Measurements from ENCODE around the gene CHURC1. TPM values are rescaled to one million over a fixed set of nuclear protein-coding genes. Genes with fewer than 3 reads are reported as not detected.

Gene CHURC1
- polyA plus RNA-seq (2013, experiment 1 of 2; ENCODE audit: insufficient read length) = 59.9 TPM
- 57.9 TPM for polyA plus RNA-seq (2013, experiment 2 of 2; ENCODE audit: insufficient read length)

DNA sequence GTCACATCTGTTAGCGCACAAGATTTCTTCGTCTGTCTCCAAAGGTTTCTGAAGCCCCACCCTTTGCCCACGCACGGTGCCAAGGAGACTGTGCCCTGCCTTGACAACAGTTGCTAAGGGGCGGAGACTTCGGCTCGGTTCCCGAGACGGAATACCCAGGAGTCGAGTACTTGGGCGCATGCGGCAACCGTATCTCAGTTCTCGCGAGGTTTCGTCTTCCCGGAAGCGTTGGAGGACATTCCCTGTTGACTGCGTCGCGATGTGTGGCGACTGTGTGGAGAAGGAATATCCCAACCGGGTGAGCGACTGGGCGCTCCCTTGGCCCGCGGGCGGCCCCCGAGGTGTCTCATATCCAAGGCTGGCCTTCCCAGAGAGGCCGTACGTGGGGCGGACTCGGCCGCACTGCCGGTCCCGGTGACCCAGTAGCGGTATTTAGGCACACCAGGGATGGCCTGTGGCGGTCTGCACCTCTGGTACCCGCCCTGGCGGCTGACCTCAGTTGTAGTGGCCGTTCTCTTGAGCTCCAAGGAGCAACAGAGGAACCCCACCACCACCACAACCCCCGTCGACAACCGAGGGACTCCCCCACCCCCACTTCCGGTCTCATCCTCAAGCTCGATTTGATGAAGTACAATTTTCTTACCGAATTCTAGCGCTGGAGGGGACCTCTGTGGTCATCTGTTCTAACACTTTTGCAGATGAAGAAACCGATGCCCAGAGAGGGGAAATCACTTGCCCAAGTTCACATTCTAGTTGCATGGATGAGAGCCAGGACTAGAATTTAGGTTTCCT, at the start of gene CHURC1:
Gene CHURC1, plus strand, starts transcription at position 219 of the 792 bp plus-strand sequence. Its CDS starts 41 bp downstream, at position 260.
- DNase-seq = peak; percentile 98

DNA sequence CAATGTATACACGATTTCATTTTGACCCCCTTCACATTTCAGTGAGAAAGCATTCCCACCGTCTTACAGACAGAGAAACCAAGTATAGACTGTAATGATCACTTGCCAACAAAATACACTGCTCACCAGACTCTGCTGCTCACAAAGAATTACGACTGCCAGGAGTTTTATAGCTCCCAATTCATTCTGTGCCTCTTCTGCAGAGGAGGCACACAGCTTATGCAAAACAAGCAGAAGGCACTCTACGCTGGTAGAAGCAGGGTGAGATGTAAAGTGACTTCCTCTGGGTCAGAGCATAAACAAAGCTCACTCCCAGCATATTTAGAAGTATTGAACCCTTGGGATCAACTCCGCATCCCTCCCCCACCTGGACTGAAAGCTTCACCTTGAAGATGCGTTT, 49.1 kb upstream of the CHURC1 start:
- no peak for DNase-seq

- DNase-seq = no peak
These were observed 48.3 kb upstream of the CHURC1 start for GRCh38 chr14:64865992-64866391.

- no peak for DNase-seq
These were observed 47.1 kb upstream of the CHURC1 start for GRCh38 chr14:64867182-64867581.

DNA sequence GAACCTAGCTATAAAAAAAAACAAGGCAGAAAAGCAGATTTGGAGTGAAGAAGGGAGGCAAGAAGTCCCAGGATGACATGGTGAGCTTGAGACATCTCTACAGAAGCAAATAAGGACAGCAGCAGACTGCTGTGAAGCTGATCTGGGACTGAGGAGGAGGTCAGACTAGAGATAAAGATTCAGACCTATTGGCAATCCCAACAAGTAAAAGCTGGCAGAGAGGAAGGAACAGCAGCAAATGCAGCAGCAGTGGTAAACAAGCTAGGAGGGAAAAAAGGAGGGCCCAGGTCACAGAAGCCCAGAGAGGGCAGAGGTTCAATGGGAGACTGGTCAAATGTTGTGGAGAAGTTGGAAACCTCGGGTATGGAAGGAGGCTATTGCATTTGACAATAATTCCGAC, 45.9 kb upstream of the CHURC1 start:
- DNase-seq = no peak

GRCh38 chr14:64868841-64869240, 45.4 kb upstream of the CHURC1 start:
- no peak for DNase-seq

GRCh38 chr14:64870160-64870559, 44.1 kb upstream of the CHURC1 start:
- no peak for DNase-seq

DNA sequence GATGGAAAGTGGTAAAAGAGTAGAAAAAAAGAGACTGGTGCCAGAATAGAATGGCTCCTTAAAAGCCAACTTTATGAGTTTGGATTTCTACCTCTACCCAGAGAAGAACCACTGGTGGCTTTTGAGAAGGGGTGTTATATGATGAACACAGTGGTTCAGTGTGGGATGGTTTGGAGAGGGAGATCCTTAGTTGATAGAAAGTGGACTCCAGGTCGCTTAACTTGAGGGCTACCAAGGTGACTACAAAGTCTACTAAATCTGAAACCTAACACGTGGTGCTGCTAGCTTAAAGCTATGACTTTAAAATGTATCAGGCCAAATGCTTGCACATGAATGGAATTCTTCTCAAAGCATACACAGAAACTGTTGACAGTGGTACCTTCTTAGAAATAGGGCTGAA, 42.9 kb upstream of the CHURC1 start:
- DNase-seq = no peak

DNA sequence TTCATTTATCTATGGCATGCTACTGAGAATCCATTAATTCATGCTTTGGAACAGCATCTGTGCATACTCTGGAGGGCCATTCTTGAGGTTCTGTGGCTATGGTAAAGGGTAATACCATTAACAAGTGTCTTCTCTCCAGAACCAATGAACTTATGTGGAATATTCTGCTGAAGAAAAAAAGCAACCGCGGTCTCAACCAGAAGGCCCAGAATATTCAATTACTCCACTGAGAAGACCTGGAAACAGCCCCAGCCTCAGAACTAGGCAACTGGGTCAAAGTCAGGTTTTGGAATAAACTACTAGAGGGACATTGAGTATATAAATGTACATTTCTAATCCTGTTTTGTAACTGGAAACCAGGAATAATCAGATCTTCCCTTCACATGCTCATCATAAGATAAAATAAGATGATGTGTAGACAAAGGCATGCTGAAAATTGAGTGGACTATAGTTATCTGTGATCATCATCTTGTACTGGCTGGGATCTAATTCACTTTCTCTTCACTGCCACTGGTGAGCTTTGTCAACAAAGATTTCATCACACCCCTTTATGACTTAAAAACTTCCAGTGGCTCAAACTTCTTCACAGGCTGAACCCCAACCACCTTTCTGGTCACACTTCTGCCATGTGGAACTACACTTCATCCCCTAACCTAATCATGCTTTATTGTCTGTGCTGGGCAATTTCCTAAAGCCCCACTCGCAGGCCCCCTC, 40.6 kb upstream of the CHURC1 start:
- DNase-seq = no peak

GRCh38 chr14:64875350-64875749, 38.9 kb upstream of the CHURC1 start:
- no peak for DNase-seq

- no peak for DNase-seq
These were observed 36.4 kb upstream of the CHURC1 start for GRCh38 chr14:64877846-64878245.

GRCh38 chr14:64878837-64879634, 35.2 kb upstream of the CHURC1 start:
- DNase-seq = no peak

- no peak for DNase-seq
These were observed 34.5 kb upstream of the CHURC1 start, which contains the start of gene SPTB for GRCh38 chr14:64879635-64880220. TSS of gene SPTB (minus strand) at chr14:64879907. CDS start at chr14:64823094, 56,813 bp downstream.

- DNase-seq = no peak
These were observed 33.8 kb upstream of the CHURC1 start for GRCh38 chr14:64880221-64881121.

GRCh38 chr14:64885559-64885958, 28.7 kb upstream of the CHURC1 start:
- DNase-seq = no peak

- no peak for DNase-seq
These were observed 24.9 kb upstream of the CHURC1 start for GRCh38 chr14:64889352-64889751.

GRCh38 chr14:64891173-64891838, 22.9 kb upstream of the CHURC1 start:
- no peak for DNase-seq

DNA sequence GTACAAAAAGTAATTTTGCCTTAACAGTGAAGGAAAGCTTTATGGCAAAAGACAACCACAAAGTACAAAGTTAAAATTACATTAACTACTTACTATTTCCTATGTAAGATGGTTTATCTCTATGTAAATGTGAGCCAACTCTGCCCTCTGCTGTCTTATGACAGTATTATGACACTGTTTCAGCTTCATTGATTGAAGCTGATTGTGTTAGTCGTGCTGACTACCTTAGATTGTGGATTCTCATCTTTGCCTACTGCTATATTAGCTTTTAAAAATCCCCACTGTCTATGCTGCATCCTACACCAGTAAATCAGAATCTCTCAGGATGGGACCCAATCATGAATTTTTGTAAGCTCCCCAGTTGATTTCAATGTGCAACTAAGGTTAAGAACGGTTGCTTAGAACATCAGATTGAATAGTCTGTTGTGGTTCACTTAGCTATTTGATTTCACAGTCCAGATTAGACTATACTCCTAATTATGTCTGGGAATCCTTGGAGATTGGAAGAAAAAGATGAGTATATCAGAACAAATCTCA, 22.3 kb upstream of the CHURC1 start:
- DNase-seq = peak; percentile 62

- DNase-seq = peak; percentile 5
These were observed 14.3 kb upstream of the CHURC1 start for GRCh38 chr14:64899958-64900357.

- no peak for DNase-seq
These were observed 8.2 kb upstream of the CHURC1 start for GRCh38 chr14:64906022-64906421.
